Mesenchymal stem cell (in vitro differentiated cells and primary cell): ENCODE measurements around the gene EFCC1.

Source experiments
- DNase-seq: peaks from one replicate; pipeline ENCODE4 v3.0.0-alpha.2; 2013
- H2AFZ ChIP-seq: one replicate; pipeline ENCODE4 v1.6.1; 2013; ENCODE audit warnings: low read depth, mild to moderate bottlenecking, control low read depth, inconsistent platforms, low read length, moderate library complexity
- H2AK5ac ChIP-seq: 2 replicates; pipeline ENCODE4 v1.6.1; 2013; ENCODE audit warnings: low read length, moderate library complexity, mild to moderate bottlenecking, inconsistent platforms; ENCODE audit not compliant: severe bottlenecking
- H2BK120ac ChIP-seq: one replicate; pipeline ENCODE4 v1.6.1; 2013; ENCODE audit warnings: low read depth, mild to moderate bottlenecking, inconsistent platforms, low read length, moderate library complexity
- H2BK12ac ChIP-seq, 2 experiments: one replicate each; pipeline ENCODE4 v1.6.1; 2013; ENCODE audit warnings: inconsistent platforms in 2 of 2, low read length in 2 of 2, mild to moderate bottlenecking in 2 of 2, moderate library complexity in 2 of 2, control low read depth in 1 of 2
- H2BK15ac ChIP-seq: one replicate; pipeline ENCODE4 v1.6.1; 2013; ENCODE audit warnings: mild to moderate bottlenecking, low read depth, inconsistent platforms; ENCODE audit not compliant: poor library complexity, severe bottlenecking
- H2BK5ac ChIP-seq: 2 replicates; pipeline ENCODE4 v1.6.1; 2013; ENCODE audit warnings: low read depth, mild to moderate bottlenecking, low read length, control low read depth, inconsistent platforms; ENCODE audit not compliant: poor library complexity, severe bottlenecking
- H3K14ac ChIP-seq, 2 experiments: one replicate each; pipeline ENCODE4 v1.6.1; 2013; ENCODE audit warnings: inconsistent platforms in 2 of 2, low read length in 2 of 2, control low read depth in 1 of 2, mild to moderate bottlenecking in 1 of 2, moderate library complexity in 1 of 2
- H3K18ac ChIP-seq, 2 experiments: one replicate each; pipeline ENCODE4 v1.6.1; 2013; ENCODE audit warnings: inconsistent platforms in 2 of 2, low read length in 2 of 2, control low read depth in 1 of 2, low read depth in 1 of 2, mild to moderate bottlenecking in 1 of 2
- H3K23ac ChIP-seq, 2 experiments: one replicate each; pipeline ENCODE4 v1.6.1; 2013; ENCODE audit warnings: inconsistent platforms in 2 of 2, low read length in 2 of 2, mild to moderate bottlenecking in 2 of 2, moderate library complexity in 2 of 2, control low read depth in 1 of 2
- H3K27ac ChIP-seq: 2 replicates; pipeline ENCODE4 v1.5.1; 2013; ENCODE audit warnings: mild to moderate bottlenecking, moderate library complexity, low read length, control low read depth, inconsistent platforms; ENCODE audit not compliant: poor library complexity, severe bottlenecking
- H3K27me3 ChIP-seq, 2 experiments: 2 replicates each; pipeline versions ENCODE4 v1.6.1 to v1.7.0; 2013; ENCODE audit warnings: low read length in 2 of 2, mild to moderate bottlenecking in 2 of 2, moderate library complexity in 2 of 2, control low read depth in 1 of 2, inconsistent platforms in 1 of 2; ENCODE audit not compliant: control insufficient read depth in 1 of 2, insufficient read depth in 1 of 2
- H3K36me3 ChIP-seq, 2 experiments: 2 replicates each; pipeline versions ENCODE4 v1.6.1 to v1.7.0; 2013; ENCODE audit warnings: low read length in 2 of 2, control low read depth in 1 of 2, inconsistent platforms in 1 of 2, low read depth in 1 of 2, mild to moderate bottlenecking in 1 of 2; ENCODE audit not compliant: insufficient read depth in 2 of 2, control insufficient read depth in 1 of 2
- H3K4ac ChIP-seq, 2 experiments: one replicate each; pipeline ENCODE4 v1.6.1; 2013; ENCODE audit warnings: inconsistent platforms in 2 of 2, low read length in 2 of 2, mild to moderate bottlenecking in 2 of 2, moderate library complexity in 2 of 2, control low read depth in 1 of 2, low read depth in 1 of 2
- H3K4me1 ChIP-seq: 2 replicates; pipeline ENCODE4 v1.6.1; 2013; ENCODE audit warnings: low read depth, low read length, control low read depth; ENCODE audit not compliant: control insufficient read depth, insufficient read depth
- H3K4me2 ChIP-seq: 2 replicates; pipeline ENCODE4 v1.6.1; 2013; ENCODE audit warnings: low read length, mild to moderate bottlenecking, inconsistent platforms; ENCODE audit not compliant: poor library complexity, severe bottlenecking
- H3K4me3 ChIP-seq, 2 experiments: 2 replicates each; pipeline versions ENCODE4 v1.5.1 to v1.7.0; 2013; ENCODE audit warnings: low read length in 2 of 2, mild to moderate bottlenecking in 2 of 2, control low read depth in 1 of 2, low read depth in 1 of 2; ENCODE audit not compliant: insufficient read depth in 1 of 2
- H3K79me1 ChIP-seq: replicated peaks from 2 replicates; pipeline ENCODE4 v1.6.1; 2013; ENCODE audit warnings: mild to moderate bottlenecking, control low read depth, low read length, inconsistent platforms; ENCODE audit not compliant: poor library complexity, severe bottlenecking
- H3K9ac ChIP-seq: 2 replicates; pipeline ENCODE4 v1.7.0; 2013; ENCODE audit warnings: mild to moderate bottlenecking, low read length, moderate library complexity
- H3K9me3 ChIP-seq: 2 replicates; pipeline ENCODE4 v1.7.0; 2013; ENCODE audit warnings: mild to moderate bottlenecking, low read length; ENCODE audit not compliant: control insufficient read depth
- H4K8ac ChIP-seq: one replicate; pipeline ENCODE4 v1.6.1; 2013; ENCODE audit warnings: inconsistent platforms, mild to moderate bottlenecking, low read length, moderate library complexity
- H4K91ac ChIP-seq: one replicate; pipeline ENCODE4 v1.6.1; 2013; ENCODE audit warnings: mild to moderate bottlenecking, low read length, inconsistent platforms
- WGBS: methylation state at CpG from one replicate; pipeline ENCODE4 v1.1.7; 2013; ENCODE audit warnings: mixed read lengths; 5-methylcytosine and 5-hydroxymethylcytosine counted together

EFCC1 gene

DNA sequence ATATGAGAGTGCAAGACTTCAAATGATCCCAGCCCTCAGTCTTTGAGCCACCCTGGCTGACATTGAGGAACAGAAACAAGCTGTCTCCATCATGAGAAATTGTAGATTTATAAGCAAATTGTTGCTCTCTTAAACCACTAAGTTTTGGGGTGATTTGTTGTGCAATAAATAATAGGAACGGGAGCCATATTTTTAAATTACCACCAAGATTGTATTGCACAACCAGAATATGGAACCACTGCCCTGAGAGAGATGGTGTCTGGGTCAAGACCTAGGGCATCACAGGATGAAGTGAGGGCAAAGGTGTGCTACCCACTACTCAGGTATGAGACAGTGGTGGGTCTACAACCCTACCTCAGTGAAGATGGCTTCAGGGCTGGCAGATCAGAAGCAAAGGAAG, 4.9 kb upstream of the EFCC1 start:
- Histone ChIP-seq H3K9ac (no peak overlapping the region), H3K14ac (no peak overlapping the region), H3K4me3 (no peak overlapping the region), H2BK5ac (no peak overlapping the region), H4K8ac (no peak overlapping the region), H2AFZ (no peak overlapping the region), H3K9me3 (no peaks in the 10 kb centered on the region), H3K4me2 (no peak overlapping the region), H2BK15ac (no peak overlapping the region), H2BK120ac (no peak overlapping the region), H3K79me1 (no peaks in the 10 kb centered on the region), H3K4me1 (peaks cover 13% of the 10 kb centered on the region), H3K36me3 (no peaks in the 10 kb centered on the region), H3K18ac (no peak overlapping the region), H3K23ac (no peak overlapping the region), H2BK12ac (no peak overlapping the region), H3K27me3 (peaks cover 82 to 89% of the 10 kb centered on the region in 2 experiments), H2AK5ac (no peak overlapping the region), H3K4ac (no peak overlapping the region), H3K27ac (no peak overlapping the region), H4K91ac (no peak overlapping the region)
- DNase-seq, result no peak
- no CpG with 5 or more reads among the region's 1 CpG for WGBS

DNA sequence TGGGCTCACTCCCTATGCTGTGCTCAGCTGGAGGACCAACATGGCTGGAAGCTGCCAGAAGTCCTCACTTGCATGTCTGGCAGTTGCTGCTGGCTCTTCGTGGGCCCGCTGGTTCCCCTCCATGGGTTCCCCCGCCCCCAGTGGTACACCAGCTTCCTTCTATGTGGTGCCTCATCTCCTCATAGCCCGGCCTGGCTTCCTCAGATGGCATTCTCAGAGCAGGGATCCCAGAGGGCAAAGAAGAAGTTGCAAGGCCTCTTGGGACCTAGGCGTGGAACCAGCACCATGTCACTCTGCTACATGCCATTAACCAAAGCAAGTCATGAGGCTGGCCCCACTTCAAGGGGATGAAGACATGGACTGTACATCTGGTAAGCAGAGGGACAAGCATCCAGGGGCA, 4.4 kb upstream of the EFCC1 start:
- no peak for DNase-seq
- Histone ChIP-seq H2AFZ (no peak overlapping the region), H3K79me1 (no peaks in the 10 kb centered on the region), H2BK5ac (no peak overlapping the region), H3K27ac (no peak overlapping the region), H3K4me2 (no peak overlapping the region), H3K4ac (no peak overlapping the region), H2AK5ac (no peak overlapping the region), H4K8ac (no peak overlapping the region), H3K9me3 (no peaks in the 10 kb centered on the region), H3K4me3 (no peak overlapping the region), H3K27me3 (peaks cover 80 to 91% of the 10 kb centered on the region in 2 experiments), H2BK15ac (no peak overlapping the region), H3K4me1 (peaks cover 18% of the 10 kb centered on the region), H3K9ac (no peak overlapping the region), H3K14ac (no peak overlapping the region), H2BK120ac (no peak overlapping the region), H3K36me3 (no peaks in the 10 kb centered on the region), H3K18ac (no peak overlapping the region), H2BK12ac (no peak overlapping the region), H3K23ac (no peak overlapping the region), H4K91ac (peak overlapping the region; percentile 43)
- 68% methylated on average over 4 of the region's 5 CpGs for WGBS

- Histone ChIP-seq H3K27ac (no peak overlapping the region), H3K4me1 (peaks cover 23% of the 10 kb centered on the region), H3K27me3 (peaks cover 81 to 95% of the 10 kb centered on the region in 2 experiments), H3K4me3 (no peak overlapping the region), H2BK12ac (no peak overlapping the region), H3K18ac (no peak overlapping the region), H3K79me1 (no peaks in the 10 kb centered on the region), H3K4me2 (no peak overlapping the region), H3K9me3 (no peaks in the 10 kb centered on the region), H3K23ac (no peak overlapping the region), H2BK120ac (no peak overlapping the region), H2AFZ (no peak overlapping the region), H2AK5ac (no peak overlapping the region), H2BK15ac (no peak overlapping the region), H4K8ac (no peak overlapping the region), H2BK5ac (no peak overlapping the region), H3K36me3 (no peaks in the 10 kb centered on the region), H3K9ac (no peak overlapping the region), H4K91ac (no peak overlapping the region), H3K14ac (no peak overlapping the region), H3K4ac (no peak overlapping the region)
- WGBS, result 76% methylated on average over 3 of the region's 4 CpGs
- no peak for DNase-seq
These were observed 3.5 kb upstream of the EFCC1 start for GRCh38 chr3:128997486-128998133.

DNA sequence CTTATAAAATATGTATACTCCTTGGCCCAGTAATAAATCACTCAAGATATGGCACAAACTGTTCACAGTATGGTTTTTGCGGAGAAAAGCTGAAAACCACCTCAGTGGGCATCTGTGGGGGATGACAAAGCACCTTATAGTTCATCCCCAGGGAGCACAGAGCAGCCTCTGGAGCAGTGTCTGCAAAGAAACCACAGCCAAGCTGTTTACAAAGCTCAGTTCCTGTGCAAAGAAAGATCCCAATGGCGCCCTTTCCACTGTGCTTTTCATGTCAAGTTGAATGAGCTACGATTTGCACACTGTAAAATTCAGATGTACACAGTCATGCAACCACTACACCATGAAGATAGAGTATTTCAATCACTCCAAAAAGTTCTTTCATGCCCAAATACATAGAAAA, 2.5 kb upstream of the EFCC1 start:
- H3K23ac ChIP-seq, result no peak overlapping the region
- no peak overlapping the region for H2AFZ ChIP-seq
- no peak overlapping the region for H3K4ac ChIP-seq
- no peak overlapping the region for H2AK5ac ChIP-seq
- no peak overlapping the region for H3K4me2 ChIP-seq
- H4K91ac ChIP-seq, result no peak overlapping the region
- no peak overlapping the region for H4K8ac ChIP-seq
- H3K79me1 ChIP-seq, result no peaks in the 10 kb centered on the region
- H3K9ac ChIP-seq, result no peak overlapping the region
- 33% methylated on average over 3 of the region's 3 CpGs for WGBS
- no peaks in the 10 kb centered on the region for H3K9me3 ChIP-seq
- no peak overlapping the region for H2BK5ac ChIP-seq
- H3K36me3 ChIP-seq, result no peaks in the 10 kb centered on the region
- no peak overlapping the region for H3K18ac ChIP-seq
- peak; percentile 43 for DNase-seq
- no peak overlapping the region for H3K4me3 ChIP-seq
- H3K27ac ChIP-seq, result no peak overlapping the region
- H3K14ac ChIP-seq, result no peak overlapping the region
- H3K4me1 ChIP-seq, result peaks cover 18% of the 10 kb centered on the region
- H2BK120ac ChIP-seq, result no peak overlapping the region
- H3K27me3 ChIP-seq, result peaks cover 81 to 95% of the 10 kb centered on the region in 2 experiments
- no peak overlapping the region for H2BK15ac ChIP-seq
- H2BK12ac ChIP-seq, result no peak overlapping the region
